Endodermal cell (in vitro differentiated cells): ENCODE data around the gene APBA2. TPM values are rescaled to one million over a fixed set of nuclear protein-coding genes. Genes with fewer than 3 reads are reported as not detected.

Experiments used
- DNase-seq: peaks from one replicate; pipeline ENCODE4 v3.0.0-alpha.2; 2017
- H3K27ac ChIP-seq: 2 replicates; pipeline ENCODE4 v1.5.1; 2013; ENCODE audit warnings: mild to moderate bottlenecking, low read depth, low read length, moderate library complexity
- H3K27me3 ChIP-seq: 2 replicates; pipeline ENCODE4 v1.6.1; 2013; ENCODE audit warnings: mild to moderate bottlenecking, low read length, moderate library complexity; ENCODE audit not compliant: insufficient read depth, control insufficient read depth, poor library complexity, severe bottlenecking
- H3K36me3 ChIP-seq: 2 replicates; pipeline ENCODE4 v1.7.0; 2013; ENCODE audit warnings: mild to moderate bottlenecking, low read length, moderate library complexity; ENCODE audit not compliant: control insufficient read depth, insufficient read depth
- H3K4me1 ChIP-seq: one replicate; pipeline ENCODE4 v1.7.0; 2013; ENCODE audit warnings: low read length; ENCODE audit not compliant: control insufficient read depth, insufficient read depth
- H3K4me3 ChIP-seq: 2 replicates; pipeline ENCODE4 v1.5.1; 2013; ENCODE audit warnings: mild to moderate bottlenecking, low read length, moderate library complexity
- H3K9ac ChIP-seq: 2 replicates; pipeline ENCODE4 v1.6.1; 2013; ENCODE audit warnings: mild to moderate bottlenecking, low read length, moderate library complexity; ENCODE audit not compliant: poor library complexity, severe bottlenecking; ENCODE audit errors: extremely low read depth
- H3K9me3 ChIP-seq: 2 replicates; pipeline ENCODE4 v1.6.1; 2013; ENCODE audit warnings: mild to moderate bottlenecking, low read length, moderate library complexity; ENCODE audit not compliant: control insufficient read depth
- H3K27ac Mint-ChIP-seq: 2 replicates; pipeline ENCODE4 v1.8.0; 2020; ENCODE audit warnings: mixed read lengths
- H3K27me3 Mint-ChIP-seq: 2 replicates; pipeline ENCODE4 v1.8.0; 2021; ENCODE audit warnings: mild to moderate bottlenecking, mixed read lengths; ENCODE audit not compliant: insufficient read depth
- H3K36me3 Mint-ChIP-seq: 2 replicates; pipeline ENCODE4 v1.8.0; 2020; ENCODE audit warnings: low read depth, mixed read lengths
- H3K4me1 Mint-ChIP-seq: 2 replicates; pipeline ENCODE4 v1.8.0; 2020; ENCODE audit warnings: mixed read lengths
- H3K4me3 Mint-ChIP-seq: 2 replicates; pipeline ENCODE4 v1.8.0; 2020; ENCODE audit warnings: mild to moderate bottlenecking, moderate library complexity, mixed read lengths
- H3K9me3 Mint-ChIP-seq: 2 replicates; pipeline ENCODE4 v1.8.0; 2020; ENCODE audit warnings: mild to moderate bottlenecking, mixed read lengths
- CTCF ChIP-seq: fragments of 200-600 bp; sonication (generic); conservative IDR thresholded peaks from 2 replicates; pipeline ENCODE4 v1.5.0; 2021; ENCODE audit warnings: antibody characterized with exemption, mild to moderate bottlenecking
- WGBS, 2 experiments: methylation state at CpG; one replicate each; pipeline versions ENCODE4 v1.1.5 to v1.1.7; 2013; ENCODE audit warnings: missing lambda C conversion rate in 2 of 2, mixed read lengths in 1 of 2; ENCODE audit not compliant: insufficient coverage in 1 of 2, insufficient read length in 1 of 2; 5-methylcytosine and 5-hydroxymethylcytosine counted together
- total RNA-seq, 2 donors: library from RNA; stranded (reverse); fragmentation: NEBNext Ultra II Directional in 1 of 2; extraction: Animal tissue kit (Norgen Biotek cat#: 25700) in 1 of 2; gene quantifications; 2 replicates in 1 of 2; 3 replicates in 1 of 2; pipeline ENCODE4 v1.2.1, GENCODE V29; 2021

Gene APBA2
- total RNA-seq, 2 donors from 2014 or later: 27.1 to 27.3 TPM

DNA sequence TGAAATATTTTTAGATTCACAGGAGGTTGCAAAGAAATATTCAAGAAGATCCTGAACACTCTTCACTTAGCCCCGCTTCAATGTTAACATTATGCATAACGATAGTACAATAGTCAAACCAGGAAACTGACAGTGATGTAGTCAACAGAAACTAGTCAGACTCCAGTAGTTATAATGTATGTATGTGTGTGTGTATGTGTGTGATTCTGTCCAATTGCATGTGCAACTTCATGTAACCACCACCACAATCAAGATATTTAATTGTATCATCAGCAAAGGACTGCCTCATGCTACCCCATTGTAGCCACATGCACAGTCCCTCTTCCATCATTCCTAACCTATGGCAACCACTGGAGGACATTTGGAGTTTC is 77.9 kb downstream of the APBA2 start:
- H3K9me3 ChIP-seq: no peaks in the 10 kb centered on the region
- Mint-ChIP-seq H3K27ac (no peak overlapping the region), H3K9me3 (no peaks in the 10 kb centered on the region), H3K4me3 (no peak overlapping the region), H3K27me3 (no peaks in the 10 kb centered on the region), H3K4me1 (no peaks in the 10 kb centered on the region), H3K36me3 (no peaks in the 10 kb centered on the region)
- no peaks in the 10 kb centered on the region for H3K36me3 ChIP-seq
- 95 to 100% methylated on average over 1 to 2 of the region's 2 CpGs for WGBS, 2 experiments
- no peak for DNase-seq
- no peak overlapping the region for H3K4me3 ChIP-seq
- no peak overlapping the region for H3K9ac ChIP-seq
- H3K4me1 ChIP-seq: no peaks in the 10 kb centered on the region
- no peaks in the 10 kb centered on the region for H3K27me3 ChIP-seq
- H3K27ac ChIP-seq: no peak overlapping the region
- no peak for TF ChIP-seq CTCF

GRCh38 chr15:28964098-28964497 is 78.3 kb downstream of the APBA2 start:
- no peak overlapping the region for H3K27ac Mint-ChIP-seq
- Histone ChIP-seq H3K4me3 (no peak overlapping the region), H3K27me3 (no peaks in the 10 kb centered on the region), H3K36me3 (no peaks in the 10 kb centered on the region), H3K27ac (no peak overlapping the region), H3K9ac (no peak overlapping the region), H3K4me1 (no peaks in the 10 kb centered on the region), H3K9me3 (no peaks in the 10 kb centered on the region)
- H3K9me3 Mint-ChIP-seq: no peaks in the 10 kb centered on the region
- DNase-seq: no peak
- H3K36me3 Mint-ChIP-seq: no peaks in the 10 kb centered on the region
- WGBS, 2 experiments: 95 to 100% methylated on average over 1 of the region's 1 CpG
- no peak for TF ChIP-seq CTCF
- no peak overlapping the region for H3K4me3 Mint-ChIP-seq
- no peaks in the 10 kb centered on the region for H3K27me3 Mint-ChIP-seq
- H3K4me1 Mint-ChIP-seq: no peaks in the 10 kb centered on the region

- Histone ChIP-seq H3K36me3 (no peaks in the 10 kb centered on the region), H3K4me3 (no peak overlapping the region), H3K9ac (no peak overlapping the region), H3K4me1 (no peaks in the 10 kb centered on the region), H3K27me3 (no peaks in the 10 kb centered on the region), H3K9me3 (no peaks in the 10 kb centered on the region), H3K27ac (no peak overlapping the region)
- H3K27ac Mint-ChIP-seq: no peak overlapping the region
- peaks cover 3% of the 10 kb centered on the region for H3K4me1 Mint-ChIP-seq
- no peaks in the 10 kb centered on the region for H3K27me3 Mint-ChIP-seq
- no peak for TF ChIP-seq CTCF
- no peak overlapping the region for H3K4me3 Mint-ChIP-seq
- H3K9me3 Mint-ChIP-seq: no peaks in the 10 kb centered on the region
- no peaks in the 10 kb centered on the region for H3K36me3 Mint-ChIP-seq
- no peak for DNase-seq
Observed at GRCh38 chr15:28967066-28967465, 81.3 kb downstream of the APBA2 start.
